ENCODE measurements around the gene APBA2.

The APBA2 gene

DNA sequence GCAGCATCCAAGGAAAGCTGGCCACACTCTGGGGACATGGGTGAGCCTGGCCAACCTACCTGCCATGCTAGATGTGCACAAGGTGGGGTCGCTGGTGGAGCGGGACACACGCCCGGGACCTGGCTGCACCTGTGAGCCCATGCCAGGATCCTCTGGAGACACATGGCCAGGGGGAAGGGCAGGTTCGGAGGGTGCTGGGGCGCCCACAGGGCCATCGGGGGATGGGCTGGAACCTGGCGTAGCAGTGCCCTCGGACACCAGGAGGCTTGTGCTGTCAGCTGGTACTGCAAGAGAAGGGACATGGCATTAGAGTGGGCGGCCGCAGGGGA lies 240.4 kb downstream of the APBA2 start:
- DNase-seq, result no peak

- DNase-seq, result no peak
These were observed 241.2 kb downstream of the APBA2 start for GRCh38 chr15:29126821-29127461.

DNA sequence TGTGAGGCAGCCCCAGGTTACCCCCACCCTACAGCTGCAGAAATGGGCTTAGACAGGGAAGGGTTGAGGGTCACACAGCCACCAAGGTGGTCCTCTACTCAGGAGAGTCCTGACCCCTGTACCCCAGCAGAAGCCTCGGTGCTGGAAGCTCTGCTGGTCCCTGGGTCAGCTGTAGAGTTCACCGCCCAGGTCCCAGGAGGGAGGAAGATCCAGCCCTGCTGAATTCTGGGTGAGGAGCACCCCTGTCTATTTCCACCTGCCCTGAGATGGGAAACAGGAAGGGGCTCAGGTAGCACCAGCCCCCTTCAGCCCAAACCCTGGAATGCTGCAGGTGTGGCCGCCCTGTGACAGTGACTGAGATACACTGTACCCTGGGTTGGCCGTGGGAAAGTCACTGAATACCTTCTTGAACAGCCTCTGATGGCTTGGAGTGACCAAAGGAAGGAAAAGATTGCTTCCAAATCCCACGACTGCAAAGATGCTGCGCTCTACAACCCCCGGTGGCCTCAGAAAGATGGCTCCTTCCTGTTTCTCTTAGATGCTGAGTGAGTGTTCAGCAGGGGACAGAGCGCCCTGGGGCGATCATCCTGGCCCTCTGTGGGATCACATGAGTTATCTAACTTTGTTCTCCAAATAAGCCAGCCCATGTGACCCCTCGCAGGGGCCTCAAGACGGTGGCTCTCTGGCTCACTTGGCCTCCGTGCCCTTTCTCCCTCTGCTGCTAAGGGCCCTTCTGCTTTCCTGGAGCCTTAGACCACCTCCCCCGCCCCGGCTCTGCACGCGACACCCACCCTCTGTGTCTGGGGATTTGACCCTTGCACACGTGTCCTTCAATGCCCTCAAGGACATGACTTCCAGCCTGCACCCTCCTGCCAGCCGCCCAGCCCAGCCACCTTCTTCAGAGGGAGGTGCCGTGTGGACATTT lies 242.0 kb downstream of the APBA2 start:
- DNase-seq, result no peak

DNA sequence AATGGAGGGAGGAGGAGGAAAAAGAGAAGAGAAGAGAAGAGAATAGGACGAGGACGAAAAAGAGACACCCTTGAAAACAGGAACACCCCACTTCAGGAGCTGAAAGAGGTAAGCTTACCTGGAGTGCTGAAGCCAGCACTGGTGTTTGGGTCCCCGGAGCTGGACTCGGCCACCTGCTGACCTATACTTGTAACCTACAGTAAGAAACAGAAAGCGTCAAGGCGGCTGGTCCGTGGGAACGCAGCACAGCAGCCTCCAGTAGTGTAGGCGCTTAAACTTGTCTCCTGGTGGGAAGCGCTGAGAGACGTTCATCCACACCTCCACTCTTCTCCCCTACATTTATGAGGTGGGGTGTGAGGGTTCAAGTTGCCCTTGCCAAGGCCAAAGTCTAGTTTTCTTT lies 242.9 kb downstream of the APBA2 start:
- no peak for DNase-seq

DNA sequence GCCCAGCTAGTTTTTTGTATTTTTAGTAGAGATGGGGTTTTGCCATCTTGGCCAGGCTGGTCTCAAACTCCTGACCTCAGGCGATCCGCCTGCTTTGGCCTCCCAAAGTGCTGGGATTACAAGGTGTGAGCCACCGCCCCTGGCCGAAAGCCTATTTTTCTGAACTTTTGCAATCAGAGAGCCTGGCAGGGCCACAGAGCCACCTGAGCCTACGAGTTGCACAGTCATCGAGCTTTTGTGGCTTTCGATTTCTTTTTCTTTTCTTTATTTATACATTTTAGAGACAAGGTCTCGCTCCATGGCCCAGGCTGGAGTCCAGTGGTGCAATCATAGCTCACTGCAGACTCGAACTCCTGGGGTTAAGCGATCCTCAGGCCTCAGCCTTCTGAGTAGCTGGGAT lies 243.4 kb downstream of the APBA2 start:
- no peak for DNase-seq

- no peak for DNase-seq
These were observed 244.2 kb downstream of the APBA2 start for GRCh38 chr15:29129926-29130325.

DNA sequence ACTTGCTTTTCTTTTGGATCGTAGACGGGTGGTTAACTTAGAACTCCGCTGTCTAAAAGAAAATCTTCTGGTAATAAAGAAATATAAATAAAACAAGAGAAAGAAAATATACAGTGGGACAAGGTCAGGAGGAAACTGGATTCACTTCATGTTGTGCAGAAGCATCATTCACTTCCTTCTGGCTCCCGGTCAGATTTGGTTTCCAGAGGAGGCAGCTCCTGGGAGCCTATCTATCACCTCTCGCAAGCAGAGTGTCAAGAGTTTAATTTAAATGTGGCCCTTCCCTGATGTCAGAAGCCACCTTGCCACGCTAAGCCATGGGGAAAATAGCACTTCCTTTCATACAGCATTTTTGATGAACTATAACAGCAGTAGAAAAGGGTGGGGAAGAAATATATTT lies 244.7 kb downstream of the APBA2 start:
- DNase-seq, result no peak

GRCh38 chr15:29130951-29131839 lies 245.4 kb downstream of the APBA2 start:
- no peak for DNase-seq

GRCh38 chr15:29131840-29132420 lies 246.2 kb downstream of the APBA2 start:
- DNase-seq, result no peak

GRCh38 chr15:29132735-29133181 lies 247.0 kb downstream of the APBA2 start:
- no peak for DNase-seq

- no peak for DNase-seq
These were observed 247.5 kb downstream of the APBA2 start for GRCh38 chr15:29133321-29133720.

GRCh38 chr15:29133791-29134190 lies 248.0 kb downstream of the APBA2 start:
- DNase-seq, result no peak

GRCh38 chr15:29134239-29134638 lies 248.5 kb downstream of the APBA2 start:
- DNase-seq, result no peak

DNA sequence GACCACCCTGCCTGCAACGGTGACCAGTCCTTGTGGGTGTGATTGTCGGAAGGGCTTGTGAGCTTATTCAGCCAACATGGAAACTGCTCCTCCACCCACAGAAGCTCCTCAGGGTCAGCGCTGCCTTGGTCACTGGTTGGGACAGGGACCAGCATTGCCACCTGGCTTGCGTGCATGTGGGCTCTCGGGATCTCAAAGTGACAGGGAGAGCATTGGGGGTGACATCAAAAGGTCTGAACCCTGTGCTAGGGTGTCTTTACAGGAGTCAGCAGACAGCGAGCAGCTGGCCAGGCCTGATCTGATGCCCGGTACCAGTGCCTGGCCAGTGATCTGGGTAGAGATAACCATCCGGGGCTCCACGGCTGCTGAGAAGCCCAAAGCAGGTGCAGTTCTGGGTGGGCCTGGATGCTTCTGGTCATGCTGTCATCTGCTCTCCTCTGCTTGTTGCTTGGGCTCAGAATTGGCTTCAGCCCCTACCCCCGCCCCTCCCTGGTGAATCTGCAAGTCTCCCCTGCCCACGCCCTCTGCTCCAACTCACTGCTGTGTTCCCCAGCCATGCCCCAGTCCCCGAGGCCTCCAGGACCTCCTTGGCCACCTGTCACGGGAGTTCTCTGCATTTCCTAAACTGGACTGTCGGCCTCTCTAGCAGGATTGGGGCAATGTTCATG lies 249.0 kb downstream of the APBA2 start:
- no peak for DNase-seq

- DNase-seq, result no peak
These were observed 249.5 kb downstream of the APBA2 start for GRCh38 chr15:29135309-29135657.

GRCh38 chr15:29135702-29136646 lies 250.2 kb downstream of the APBA2 start:
- DNase-seq, result no peak

DNA sequence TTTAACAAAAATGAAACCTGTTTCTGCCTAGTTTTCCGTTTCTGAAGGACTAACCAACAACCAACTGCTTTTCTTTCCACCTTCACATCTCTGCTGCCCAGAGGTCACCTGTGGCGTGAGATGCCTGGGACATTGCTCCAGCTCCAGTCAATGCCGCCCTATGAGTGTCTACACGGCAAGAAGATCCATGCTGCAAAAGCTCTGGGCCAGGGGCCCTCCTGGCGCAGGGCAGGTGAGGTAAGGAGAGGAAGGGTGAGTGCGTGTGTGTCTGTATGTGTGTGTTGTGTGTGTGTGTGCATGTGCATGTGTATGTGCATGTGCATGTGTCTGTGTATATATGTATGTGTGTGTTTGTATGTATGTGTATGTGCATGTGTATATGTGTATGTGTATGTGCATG lies 252.5 kb downstream of the APBA2 start:
- no peak for DNase-seq

GRCh38 chr15:29139072-29139471 lies 253.3 kb downstream of the APBA2 start:
- no peak for DNase-seq

- peak; percentile 0 for DNase-seq
These were observed 254.0 kb downstream of the APBA2 start for GRCh38 chr15:29139540-29140459.

Measured in NCI-H2029 treated with DMSO at 0.1 percent for 48 hours (cell line).